Gastrocnemius medialis (tissue), 4 donors: Measurements from ENCODE around the gene ZBTB18.

Experiments used
- POLR2A ChIP-seq, 2 donors: fragments of 450-650 bp; IDR thresholded peaks; one replicate each; pipeline ENCODE4 v1.6.1; 2017; ENCODE audit warnings: antibody characterized with exemption in 2 of 2, mild to moderate bottlenecking in 2 of 2, moderate library complexity in 2 of 2
- TF ChIP-seq, protein P1 (sequence below), 5 experiments: fragments of 450-650 bp in 3 of 5; fragments of 200-600 bp in 2 of 5; sonication (generic) in 2 of 5; IDR thresholded peaks in 4 of 5; conservative IDR thresholded peaks in 1 of 5; 1 replicate in 4 of 5; 2 replicates in 1 of 5; pipeline ENCODE4 v1.5.1; 2016 to 2019; ENCODE audit warnings: antibody characterized with exemption in 5 of 5, mild to moderate bottlenecking in 3 of 5, moderate library complexity in 3 of 5

GRCh38 chr1:244094880-244095528 lies 43.9 kb downstream of the ZBTB18 start:
- TF ChIP-seq, protein P1, sequence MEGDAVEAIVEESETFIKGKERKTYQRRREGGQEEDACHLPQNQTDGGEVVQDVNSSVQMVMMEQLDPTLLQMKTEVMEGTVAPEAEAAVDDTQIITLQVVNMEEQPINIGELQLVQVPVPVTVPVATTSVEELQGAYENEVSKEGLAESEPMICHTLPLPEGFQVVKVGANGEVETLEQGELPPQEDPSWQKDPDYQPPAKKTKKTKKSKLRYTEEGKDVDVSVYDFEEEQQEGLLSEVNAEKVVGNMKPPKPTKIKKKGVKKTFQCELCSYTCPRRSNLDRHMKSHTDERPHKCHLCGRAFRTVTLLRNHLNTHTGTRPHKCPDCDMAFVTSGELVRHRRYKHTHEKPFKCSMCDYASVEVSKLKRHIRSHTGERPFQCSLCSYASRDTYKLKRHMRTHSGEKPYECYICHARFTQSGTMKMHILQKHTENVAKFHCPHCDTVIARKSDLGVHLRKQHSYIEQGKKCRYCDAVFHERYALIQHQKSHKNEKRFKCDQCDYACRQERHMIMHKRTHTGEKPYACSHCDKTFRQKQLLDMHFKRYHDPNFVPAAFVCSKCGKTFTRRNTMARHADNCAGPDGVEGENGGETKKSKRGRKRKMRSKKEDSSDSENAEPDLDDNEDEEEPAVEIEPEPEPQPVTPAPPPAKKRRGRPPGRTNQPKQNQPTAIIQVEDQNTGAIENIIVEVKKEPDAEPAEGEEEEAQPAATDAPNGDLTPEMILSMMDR (IDR thresholded peaks at IDR 0.05 in 4 of 5, conservative IDR thresholded peaks at IDR 0.05 in 1 of 5), result no peak
- no peak for TF ChIP-seq POLR2A (IDR thresholded peaks at IDR 0.05)
